ENCODE results near the gene ITIH3. TPM values are rescaled to one million over a fixed set of nuclear protein-coding genes. Genes with fewer than 3 reads are reported as not detected.
A peak's percentile ranks its signal among the peaks of the same experiment; 100 is the strongest.

The ITIH3 gene
- total and polyA plus RNA-seq, 2 donors from 2014 or later: 2.1 to 2.3 TPM

DNA sequence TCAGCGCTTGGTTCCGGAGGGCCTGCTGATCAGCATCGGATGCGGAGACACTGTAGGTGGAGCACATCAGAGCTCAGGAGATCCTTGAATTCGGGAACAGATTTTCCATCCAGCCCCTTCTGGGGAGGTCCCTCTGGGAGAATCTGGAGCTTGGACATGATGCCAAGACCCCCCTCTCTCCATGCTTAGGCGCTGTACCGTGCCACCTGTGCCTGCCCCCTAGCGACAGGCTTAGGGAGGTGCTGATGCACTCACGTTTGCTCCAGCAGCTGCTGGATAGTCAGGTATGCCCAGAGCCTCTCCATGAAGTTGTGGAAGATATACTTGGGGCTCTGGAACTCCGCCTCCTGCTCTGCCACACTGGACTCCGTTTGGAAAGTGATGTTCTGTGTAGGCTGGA, 26.1 kb downstream of the ITIH3 start:
- no peak overlapping the region for H3K9ac ChIP-seq (ENCODE audit: low read length in 3 of 3)
- H3K9me3 ChIP-seq (ENCODE audit: control insufficient read depth in 2 of 3, insufficient read depth in 1 of 3, low read length in 3 of 3): no peaks in the 10 kb centered on the region
- H3K27me3 ChIP-seq (ENCODE audit: control insufficient read depth, insufficient read depth, low read length): no peaks in the 10 kb centered on the region
- no peak overlapping the region for H3K4me3 ChIP-seq (ENCODE audit: low read length in 3 of 3)
- H3K4me1 ChIP-seq (ENCODE audit: control insufficient read depth in 2 of 3, insufficient read depth in 2 of 3, low read depth in 1 of 3, low read length in 3 of 3): no peaks in the 10 kb centered on the region
- intact Hi-C loops (cut with DNase I): no loop called here
- peaks cover 0 to 9% (median 0%) of the 10 kb centered on the region in 3 donors for H3K36me3 ChIP-seq (ENCODE audit: control insufficient read depth in 2 of 3, insufficient read depth in 3 of 3, low read length in 3 of 3)
- no peak overlapping the region for H3K27ac ChIP-seq (ENCODE audit: low read depth in 2 of 2, low read length in 2 of 2)
- peak in 2 of 5 donors; percentile 16 to 18 for DNase-seq
- TF ChIP-seq, protein P1, sequence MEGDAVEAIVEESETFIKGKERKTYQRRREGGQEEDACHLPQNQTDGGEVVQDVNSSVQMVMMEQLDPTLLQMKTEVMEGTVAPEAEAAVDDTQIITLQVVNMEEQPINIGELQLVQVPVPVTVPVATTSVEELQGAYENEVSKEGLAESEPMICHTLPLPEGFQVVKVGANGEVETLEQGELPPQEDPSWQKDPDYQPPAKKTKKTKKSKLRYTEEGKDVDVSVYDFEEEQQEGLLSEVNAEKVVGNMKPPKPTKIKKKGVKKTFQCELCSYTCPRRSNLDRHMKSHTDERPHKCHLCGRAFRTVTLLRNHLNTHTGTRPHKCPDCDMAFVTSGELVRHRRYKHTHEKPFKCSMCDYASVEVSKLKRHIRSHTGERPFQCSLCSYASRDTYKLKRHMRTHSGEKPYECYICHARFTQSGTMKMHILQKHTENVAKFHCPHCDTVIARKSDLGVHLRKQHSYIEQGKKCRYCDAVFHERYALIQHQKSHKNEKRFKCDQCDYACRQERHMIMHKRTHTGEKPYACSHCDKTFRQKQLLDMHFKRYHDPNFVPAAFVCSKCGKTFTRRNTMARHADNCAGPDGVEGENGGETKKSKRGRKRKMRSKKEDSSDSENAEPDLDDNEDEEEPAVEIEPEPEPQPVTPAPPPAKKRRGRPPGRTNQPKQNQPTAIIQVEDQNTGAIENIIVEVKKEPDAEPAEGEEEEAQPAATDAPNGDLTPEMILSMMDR (IDR thresholded peaks at IDR 0.05; ENCODE audit: borderline replicate concordance, extremely low read depth, insufficient read depth): peak; percentile 10
- FAIRE-seq: no peak

DNA sequence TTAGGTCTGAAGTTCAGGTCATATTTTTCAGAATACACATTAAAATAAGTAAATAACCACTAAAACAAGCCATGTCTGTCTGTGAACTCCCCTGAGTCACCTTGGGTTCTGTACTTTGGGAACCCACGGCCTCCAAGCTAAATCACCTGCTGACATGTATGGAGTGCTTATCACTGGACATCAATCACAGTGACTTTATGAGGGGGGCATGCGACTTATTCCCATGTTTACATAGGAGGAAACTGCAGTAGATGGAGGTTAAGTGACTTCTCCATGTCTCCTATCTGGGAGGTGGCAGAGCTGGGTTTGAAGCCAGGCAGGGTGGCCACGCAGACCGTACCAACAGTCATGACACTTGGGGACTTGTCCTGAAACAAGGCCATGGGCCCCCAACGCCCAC, 27.8 kb downstream of the ITIH3 start:
- H3K27me3 ChIP-seq (ENCODE audit: control insufficient read depth, insufficient read depth, low read length): no peaks in the 10 kb centered on the region
- DNase-seq: no peak
- H3K27ac ChIP-seq (ENCODE audit: low read depth in 2 of 2, low read length in 2 of 2): no peak overlapping the region
- H3K9ac ChIP-seq (ENCODE audit: low read length in 3 of 3): no peak overlapping the region
- H3K4me3 ChIP-seq (ENCODE audit: low read length in 3 of 3): no peak overlapping the region
- no peak for FAIRE-seq
- peaks cover 0 to 9% (median 0%) of the 10 kb centered on the region in 3 donors for H3K36me3 ChIP-seq (ENCODE audit: control insufficient read depth in 2 of 3, insufficient read depth in 3 of 3, low read length in 3 of 3)
- H3K9me3 ChIP-seq (ENCODE audit: control insufficient read depth in 2 of 3, insufficient read depth in 1 of 3, low read length in 3 of 3): no peaks in the 10 kb centered on the region
- TF ChIP-seq, protein P1 (IDR thresholded peaks at IDR 0.05; ENCODE audit: borderline replicate concordance, extremely low read depth, insufficient read depth): no peak
- intact Hi-C loops (cut with DNase I): no loop called here
- no peaks in the 10 kb centered on the region for H3K4me1 ChIP-seq (ENCODE audit: control insufficient read depth in 2 of 3, insufficient read depth in 2 of 3, low read depth in 1 of 3, low read length in 3 of 3)

DNA sequence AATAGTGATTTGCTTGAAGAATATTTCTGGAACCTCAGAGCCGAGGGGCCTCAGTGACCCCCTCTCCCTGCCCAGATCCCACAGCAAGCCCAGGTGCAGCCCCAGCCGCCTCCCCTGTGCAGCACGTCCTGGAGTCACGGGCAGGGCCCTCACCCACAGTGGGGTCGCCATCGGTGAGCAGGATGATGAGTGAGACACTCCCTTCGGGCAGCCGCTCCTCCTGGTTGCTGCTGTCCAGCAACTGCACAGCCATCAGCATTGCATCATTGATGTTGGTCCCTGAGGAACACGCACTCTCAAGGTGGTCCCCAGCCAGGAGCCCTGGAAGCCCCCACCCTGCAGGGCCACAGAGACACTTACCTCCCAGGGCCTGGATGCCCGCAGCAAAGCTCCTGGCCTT, 29.4 kb downstream of the ITIH3 start:
- DNase-seq (no peak), FAIRE-seq (no peak)
- intact Hi-C loops (cut with DNase I): no loop called here

More for the DNA sequence above, 29.4 kb downstream of the ITIH3 start:
- Histone ChIP-seq H3K36me3 (ENCODE audit: control insufficient read depth in 2 of 3, insufficient read depth in 3 of 3, low read length in 3 of 3) (peaks cover 0 to 9% (median 0%) of the 10 kb centered on the region in 3 donors), H3K27ac (ENCODE audit: low read depth in 2 of 2, low read length in 2 of 2) (no peak overlapping the region), H3K9ac (ENCODE audit: low read length in 3 of 3) (no peak overlapping the region), H3K9me3 (ENCODE audit: control insufficient read depth in 2 of 3, insufficient read depth in 1 of 3, low read length in 3 of 3) (no peaks in the 10 kb centered on the region), H3K27me3 (ENCODE audit: control insufficient read depth, insufficient read depth, low read length) (no peaks in the 10 kb centered on the region), H3K4me3 (ENCODE audit: low read length in 3 of 3) (no peak overlapping the region), H3K4me1 (ENCODE audit: control insufficient read depth in 2 of 3, insufficient read depth in 2 of 3, low read depth in 1 of 3, low read length in 3 of 3) (peaks cover 0 to 9% (median 8%) of the 10 kb centered on the region in 3 donors)
- TF ChIP-seq, protein P1 (IDR thresholded peaks at IDR 0.05; ENCODE audit: borderline replicate concordance, extremely low read depth, insufficient read depth): no peak
